Hepatocyte (in vitro differentiated cells): ENCODE measurements around the gene CCDC81. TPM values are rescaled to one million over a fixed set of nuclear protein-coding genes. Genes with fewer than 3 reads are reported as not detected.

Experiments
- DNase-seq: peaks from one replicate; pipeline ENCODE4 v3.0.0-alpha.2; 2016; ENCODE audit warnings: low spot score
- H2AFZ ChIP-seq: fragments of 200-600 bp; sonication (generic); 2 replicates; pipeline ENCODE4 v1.6.0; 2016; ENCODE audit warnings: antibody characterized with exemption, mild to moderate bottlenecking
- H3K27ac ChIP-seq: fragments of 200-600 bp; sonication (generic); 2 replicates; pipeline ENCODE4 v1.5.1; 2016; ENCODE audit warnings: mild to moderate bottlenecking
- H3K27me3 ChIP-seq: fragments of 200-600 bp; sonication (generic); 2 replicates; pipeline ENCODE4 v1.6.1; 2016
- H3K36me3 ChIP-seq: fragments of 200-600 bp; sonication (generic); replicated peaks from 2 replicates; pipeline ENCODE4 v1.5.1; 2016; ENCODE audit warnings: low read depth; ENCODE audit not compliant: insufficient read depth
- H3K4me1 ChIP-seq: fragments of 200-600 bp; sonication (generic); 2 replicates; pipeline ENCODE4 v1.5.1; 2016; ENCODE audit warnings: mild to moderate bottlenecking, moderate library complexity; ENCODE audit not compliant: insufficient read depth
- H3K4me2 ChIP-seq: fragments of 200-600 bp; sonication (generic); 2 replicates; pipeline ENCODE4 v1.6.0; 2016
- H3K4me3 ChIP-seq: fragments of 200-600 bp; sonication (generic); 2 replicates; pipeline ENCODE4 v1.5.1; 2016; ENCODE audit warnings: mild to moderate bottlenecking
- H3K79me2 ChIP-seq: fragments of 200-600 bp; sonication (generic); 2 replicates; pipeline ENCODE4 v1.6.0; 2017; ENCODE audit warnings: mild to moderate bottlenecking
- H3K9me2 ChIP-seq: fragments of 200-600 bp; sonication (generic); replicated peaks from 2 replicates; pipeline ENCODE4 v1.6.0; 2017; ENCODE audit warnings: mild to moderate bottlenecking; ENCODE audit not compliant: insufficient read depth
- H3K9me3 ChIP-seq: fragments of 200-600 bp; sonication (generic); 2 replicates; pipeline ENCODE4 v1.5.1; 2016; ENCODE audit warnings: low read depth, mild to moderate bottlenecking
- H4K20me1 ChIP-seq: fragments of 200-600 bp; sonication (generic); 2 replicates; pipeline ENCODE4 v1.6.0; 2016; ENCODE audit warnings: mild to moderate bottlenecking; ENCODE audit not compliant: insufficient read depth, poor library complexity, severe bottlenecking
- CTCF ChIP-seq: fragments of 200-600 bp; sonication (generic); IDR thresholded peaks from 2 replicates; pipeline ENCODE4 v1.5.1; 2016; ENCODE audit warnings: antibody characterized with exemption, mild to moderate bottlenecking; ENCODE audit not compliant: poor library complexity
- EZH2 ChIP-seq: fragments of 200-600 bp; sonication (generic); IDR thresholded peaks from 2 replicates; pipeline ENCODE4 v1.6.1; 2016; ENCODE audit warnings: antibody characterized with exemption, mild to moderate bottlenecking, borderline replicate concordance
- EZH2phosphoT487 ChIP-seq: fragments of 200-600 bp; sonication (generic); IDR thresholded peaks from one replicate; pipeline ENCODE4 v1.6.1; 2018; ENCODE audit warnings: antibody characterized with exemption, mild to moderate bottlenecking, low read depth, moderate library complexity; ENCODE audit not compliant: unreplicated experiment, severe bottlenecking
- WGBS: methylation state at CpG from one replicate; pipeline ENCODE4 v1.1.6; 2016; ENCODE audit warnings: low lambda C conversion rate; ENCODE audit errors: missing lambda C conversion rate; 5-methylcytosine and 5-hydroxymethylcytosine counted together
- polyA plus RNA-seq: library from polyadenylated mRNA; unstranded; fragments of >200 nt; fragmentation: Nextera tagmentation; extraction: Ambion mirVana; gene quantifications from 2 replicates; pipeline ENCODE4 v1.2.1, GENCODE V29; 2016
- total RNA-seq: library from RNA; depleted of rRNA; stranded (reverse); fragments of >200 nt; gene quantifications from 2 replicates; pipeline ENCODE4 v1.2.3, GENCODE V29; 2014

Gene CCDC81
- total and polyA plus RNA-seq, 2 experiments from 2014 or later, result 0.16 to 0.33 TPM

GRCh38 chr11:86372041-86372440 lies 2.6 kb upstream of the CCDC81 start:
- TF ChIP-seq CTCF, result no peak
- no peak for TF ChIP-seq EZH2phosphoT487
- no peak for TF ChIP-seq EZH2
- Histone ChIP-seq H3K4me1 (no peaks in the 10 kb centered on the region), H2AFZ (no peak overlapping the region), H3K9me3 (no peaks in the 10 kb centered on the region), H3K27me3 (no peaks in the 10 kb centered on the region), H3K9me2 (no peaks in the 10 kb centered on the region), H3K36me3 (no peaks in the 10 kb centered on the region), H3K4me2 (no peak overlapping the region), H4K20me1 (no peaks in the 10 kb centered on the region), H3K4me3 (no peak overlapping the region), H3K79me2 (no peaks in the 10 kb centered on the region), H3K27ac (no peak overlapping the region)
- no peak for DNase-seq
- 100% methylated on average over 1 of the region's 1 CpG for WGBS

- Histone ChIP-seq H3K79me2 (no peaks in the 10 kb centered on the region), H3K4me1 (no peaks in the 10 kb centered on the region), H3K9me3 (no peaks in the 10 kb centered on the region), H3K36me3 (no peaks in the 10 kb centered on the region), H4K20me1 (no peaks in the 10 kb centered on the region), H2AFZ (no peak overlapping the region), H3K27me3 (no peaks in the 10 kb centered on the region), H3K4me2 (no peak overlapping the region), H3K27ac (no peak overlapping the region), H3K9me2 (no peaks in the 10 kb centered on the region), H3K4me3 (no peak overlapping the region)
- no peak for DNase-seq
- no peak for TF ChIP-seq CTCF
These were observed 2.1 kb upstream of the CCDC81 start for GRCh38 chr11:86372586-86372985.

- no peaks in the 10 kb centered on the region for H3K36me3 ChIP-seq
- TF ChIP-seq EZH2 (no peak), CTCF (no peak), EZH2phosphoT487 (no peak)
- WGBS, result 68% methylated on average over 1 of the region's 1 CpG
- H3K27me3 ChIP-seq, result no peaks in the 10 kb centered on the region
- no peaks in the 10 kb centered on the region for H3K9me3 ChIP-seq
- no peak overlapping the region for H3K27ac ChIP-seq
- peak overlapping the region; percentile 8 for H2AFZ ChIP-seq
- H4K20me1 ChIP-seq, result no peaks in the 10 kb centered on the region
- no peaks in the 10 kb centered on the region for H3K4me1 ChIP-seq
- no peaks in the 10 kb centered on the region for H3K9me2 ChIP-seq
- no peak for DNase-seq
- no peaks in the 10 kb centered on the region for H3K79me2 ChIP-seq
- peak overlapping the region; percentile 76 for H3K4me2 ChIP-seq
- H3K4me3 ChIP-seq, result no peak overlapping the region
These were observed 618 bp upstream of the CCDC81 start for GRCh38 chr11:86374069-86374468.

- H3K9me3 ChIP-seq, result no peaks in the 10 kb centered on the region
- DNase-seq, result no peak
- no peaks in the 10 kb centered on the region for H3K4me1 ChIP-seq
- H3K4me2 ChIP-seq, result no peak overlapping the region
- H3K27ac ChIP-seq, result no peak overlapping the region
- H2AFZ ChIP-seq, result no peak overlapping the region
- TF ChIP-seq CTCF (no peak), EZH2 (no peak), EZH2phosphoT487 (no peak)
- no peaks in the 10 kb centered on the region for H4K20me1 ChIP-seq
- H3K27me3 ChIP-seq, result no peaks in the 10 kb centered on the region
- H3K79me2 ChIP-seq, result no peaks in the 10 kb centered on the region
- no peaks in the 10 kb centered on the region for H3K36me3 ChIP-seq
- no peaks in the 10 kb centered on the region for H3K9me2 ChIP-seq
- no peak overlapping the region for H3K4me3 ChIP-seq
These were observed 3.3 kb downstream of the CCDC81 start for GRCh38 chr11:86377972-86378371.
